Chondrocyte (in vitro differentiated cells): ENCODE data around the gene EIF5A2. TPM values are rescaled to one million over a fixed set of nuclear protein-coding genes. Genes with fewer than 3 reads are reported as not detected.

ENCODE experiments used
- DNase-seq: peaks from one replicate; pipeline ENCODE4 v3.0.0; 2021; ENCODE audit warnings: mixed read lengths, low spot score
- H3K27ac Mint-ChIP-seq: one replicate; pipeline ENCODE4 v1.8.0; 2021; ENCODE audit warnings: mild to moderate bottlenecking, moderate library complexity, mixed read lengths; ENCODE audit not compliant: unreplicated experiment
- H3K27me3 Mint-ChIP-seq: 2 replicates; pipeline ENCODE4 v1.8.0; 2021; ENCODE audit warnings: low read depth, mixed read lengths
- H3K36me3 Mint-ChIP-seq: 2 replicates; pipeline ENCODE4 v1.8.0; 2021; ENCODE audit warnings: low read depth, mixed read lengths
- H3K4me1 Mint-ChIP-seq: 2 replicates; pipeline ENCODE4 v1.8.0; 2021; ENCODE audit warnings: low read depth, mild to moderate bottlenecking, mixed read lengths
- H3K4me3 Mint-ChIP-seq: one replicate; pipeline ENCODE4 v1.8.0; 2021; ENCODE audit warnings: mild to moderate bottlenecking, moderate library complexity, mixed read lengths; ENCODE audit not compliant: unreplicated experiment
- H3K9me3 Mint-ChIP-seq: 2 replicates; pipeline ENCODE4 v1.8.0; 2021; ENCODE audit warnings: low read depth, mixed read lengths
- CTCF ChIP-seq: fragments of 200-600 bp; sonication (generic); IDR thresholded peaks from 2 replicates; pipeline ENCODE4 v1.5.0; 2021; ENCODE audit warnings: antibody characterized with exemption, mild to moderate bottlenecking, moderate library complexity
- total RNA-seq: library from RNA; stranded (reverse); gene quantifications from 3 replicates; pipeline ENCODE4 v1.2.1, GENCODE V29; 2021

The EIF5A2 gene
- total RNA-seq, 1 donor from 2014 or later, result 31.2 TPM

GRCh38 chr3:170840291-170840859 is 68.1 kb downstream of the EIF5A2 start:
- Mint-ChIP-seq H3K4me3 (no peak overlapping the region), H3K27me3 (no peaks in the 10 kb centered on the region), H3K27ac (no peak overlapping the region), H3K36me3 (no peaks in the 10 kb centered on the region), H3K9me3 (peaks cover 2% of the 10 kb centered on the region), H3K4me1 (peaks cover 9% of the 10 kb centered on the region)
- no peak for DNase-seq
- TF ChIP-seq CTCF, result no peak

- TF ChIP-seq CTCF, result no peak
- Mint-ChIP-seq H3K4me3 (no peak overlapping the region), H3K27me3 (no peaks in the 10 kb centered on the region), H3K4me1 (peaks cover 9% of the 10 kb centered on the region), H3K9me3 (peaks cover under 1% of the 10 kb centered on the region), H3K27ac (no peak overlapping the region), H3K36me3 (no peaks in the 10 kb centered on the region)
- no peak for DNase-seq
Observed at GRCh38 chr3:170839518-170840100, 68.8 kb downstream of the EIF5A2 start.

Other genes starting within 250 kb of the EIF5A2 start
- 52.5 to 78.9 TPM (median 58.2 TPM) in 3 replicates for gene RPL22L1, start 38.4 kb downstream of the EIF5A2 start, total RNA-seq
- not detected in 3 replicates for gene SLC2A2, start 118.1 kb upstream of the EIF5A2 start, total RNA-seq